Fibroblast of lung (primary cell): ENCODE results near the gene NEK4.

Experiments
- EZH2 ChIP-seq: IDR thresholded peaks from 2 replicates; pipeline ENCODE4 v1.5.1; 2012; ENCODE audit warnings: low read length, control low read depth, mild to moderate bottlenecking; ENCODE audit errors: missing control alignments
- TF ChIP-seq, protein P1 (sequence below), 2 donors: IDR thresholded peaks in 1 of 2; conservative IDR thresholded peaks in 1 of 2; 1 replicate in 1 of 2; 2 replicates in 1 of 2; pipeline ENCODE4 v1.5.1; 2011 to 2012; ENCODE audit warnings: low read length in 2 of 2, control low read depth in 1 of 2, inconsistent platforms in 1 of 2, low read depth in 1 of 2, mild to moderate bottlenecking in 1 of 2

DNA sequence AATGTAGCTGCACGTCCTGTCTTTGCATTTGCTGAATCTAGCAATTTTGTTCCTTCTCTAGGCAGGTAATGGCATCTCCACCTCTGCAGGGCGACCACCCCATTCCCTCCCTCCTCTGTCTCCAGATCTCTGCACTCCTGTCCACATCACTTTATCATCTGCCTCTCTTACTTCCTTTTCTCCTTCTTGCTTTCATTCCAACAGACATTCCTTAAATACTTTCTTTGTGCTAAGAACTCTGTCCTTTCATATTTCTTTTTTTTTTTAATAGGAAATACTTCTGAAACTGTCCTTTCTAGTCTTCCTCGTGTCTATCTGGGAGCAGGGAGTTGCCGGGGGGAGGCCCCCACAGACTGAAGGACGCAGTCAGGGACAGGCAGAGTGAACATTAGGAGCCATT lies 31.1 kb upstream of the NEK4 start:
- no peak for TF ChIP-seq EZH2
- TF ChIP-seq, protein P1, sequence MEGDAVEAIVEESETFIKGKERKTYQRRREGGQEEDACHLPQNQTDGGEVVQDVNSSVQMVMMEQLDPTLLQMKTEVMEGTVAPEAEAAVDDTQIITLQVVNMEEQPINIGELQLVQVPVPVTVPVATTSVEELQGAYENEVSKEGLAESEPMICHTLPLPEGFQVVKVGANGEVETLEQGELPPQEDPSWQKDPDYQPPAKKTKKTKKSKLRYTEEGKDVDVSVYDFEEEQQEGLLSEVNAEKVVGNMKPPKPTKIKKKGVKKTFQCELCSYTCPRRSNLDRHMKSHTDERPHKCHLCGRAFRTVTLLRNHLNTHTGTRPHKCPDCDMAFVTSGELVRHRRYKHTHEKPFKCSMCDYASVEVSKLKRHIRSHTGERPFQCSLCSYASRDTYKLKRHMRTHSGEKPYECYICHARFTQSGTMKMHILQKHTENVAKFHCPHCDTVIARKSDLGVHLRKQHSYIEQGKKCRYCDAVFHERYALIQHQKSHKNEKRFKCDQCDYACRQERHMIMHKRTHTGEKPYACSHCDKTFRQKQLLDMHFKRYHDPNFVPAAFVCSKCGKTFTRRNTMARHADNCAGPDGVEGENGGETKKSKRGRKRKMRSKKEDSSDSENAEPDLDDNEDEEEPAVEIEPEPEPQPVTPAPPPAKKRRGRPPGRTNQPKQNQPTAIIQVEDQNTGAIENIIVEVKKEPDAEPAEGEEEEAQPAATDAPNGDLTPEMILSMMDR (conservative IDR thresholded peaks at IDR 0.05 in 1 of 2, IDR thresholded peaks at IDR 0.05 in 1 of 2; ENCODE audit: low read depth in 1 of 2, low read length in 2 of 2): no peak
